ENCODE measurements around the gene TDRD15.

TDRD15 gene

GRCh38 chr2:21183726-21184125 is 60.0 kb downstream of the TDRD15 start:
- H3K4me1 ChIP-seq (ENCODE audit: control insufficient read depth, insufficient read depth, low read length), result no peaks in the 10 kb centered on the region
- H3K9me3 ChIP-seq (replicated peaks; ENCODE audit: low read length), result no peaks in the 10 kb centered on the region
- no peaks in the 10 kb centered on the region for H3K27me3 ChIP-seq (ENCODE audit: control insufficient read depth, insufficient read depth, low read length)
- H3K4me3 ChIP-seq (ENCODE audit: low read length), result no peak overlapping the region
- H3K4me2 ChIP-seq (ENCODE audit: low read length), result no peak overlapping the region
- no peaks in the 10 kb centered on the region for H3K36me3 ChIP-seq (ENCODE audit: insufficient read depth, low read length)
- no peak overlapping the region for H3K9ac ChIP-seq (ENCODE audit: low read depth, low read length)

- Histone ChIP-seq H3K9me3 (replicated peaks; ENCODE audit: low read length) (no peaks in the 10 kb centered on the region), H3K4me3 (ENCODE audit: low read length) (no peak overlapping the region), H3K9ac (ENCODE audit: low read depth, low read length) (no peak overlapping the region), H3K4me2 (ENCODE audit: low read length) (no peak overlapping the region), H3K36me3 (ENCODE audit: insufficient read depth, low read length) (no peaks in the 10 kb centered on the region), H3K27me3 (ENCODE audit: control insufficient read depth, insufficient read depth, low read length) (no peaks in the 10 kb centered on the region), H3K4me1 (ENCODE audit: control insufficient read depth, insufficient read depth, low read length) (no peaks in the 10 kb centered on the region)
Observed at GRCh38 chr2:21191535-21191934, 67.8 kb downstream of the TDRD15 start.

All from skeletal muscle satellite cell (primary cell).